ENCODE results near the gene KCNF1.

KCNF1 gene

GRCh38 chr2:10880586-10881321, 31.0 kb upstream of the KCNF1 start:
- DNase-seq, result no peak

GRCh38 chr2:10882568-10882967, 29.2 kb upstream of the KCNF1 start:
- no peak for DNase-seq

- DNase-seq, result no peak
Observed at GRCh38 chr2:10883066-10883465, 28.7 kb upstream of the KCNF1 start.

- no peak for DNase-seq
Observed at GRCh38 chr2:10883801-10884478, 27.8 kb upstream of the KCNF1 start.

- DNase-seq, result no peak
Observed at GRCh38 chr2:10884574-10884975, 27.2 kb upstream of the KCNF1 start.

GRCh38 chr2:10885094-10885860, 26.5 kb upstream of the KCNF1 start:
- DNase-seq, result no peak

GRCh38 chr2:10887476-10887875, 24.3 kb upstream of the KCNF1 start:
- no peak for DNase-seq

GRCh38 chr2:10889651-10890215, 22.0 kb upstream of the KCNF1 start:
- DNase-seq, result peak; percentile 35

- no peak for DNase-seq
Observed at GRCh38 chr2:10890706-10891270, 20.9 kb upstream of the KCNF1 start.

GRCh38 chr2:10891390-10891789, 20.3 kb upstream of the KCNF1 start:
- DNase-seq, result no peak

GRCh38 chr2:10891848-10892247, 19.9 kb upstream of the KCNF1 start:
- no peak for DNase-seq

GRCh38 chr2:10892316-10892715, 19.4 kb upstream of the KCNF1 start:
- DNase-seq, result no peak

GRCh38 chr2:10892796-10893350, 18.9 kb upstream of the KCNF1 start:
- no peak for DNase-seq

- no peak for DNase-seq
Observed at GRCh38 chr2:10894264-10894935, 17.3 kb upstream of the KCNF1 start.

- DNase-seq, result no peak
Observed at GRCh38 chr2:10895231-10895630, 16.5 kb upstream of the KCNF1 start.

- DNase-seq, result no peak
Observed at GRCh38 chr2:10897956-10898355, 13.8 kb upstream of the KCNF1 start.

GRCh38 chr2:10900216-10901109, 11.3 kb upstream of the KCNF1 start:
- peak; percentile 56 for DNase-seq

- DNase-seq, result peak; percentile 70
Observed at GRCh38 chr2:10901160-10901939, 10.4 kb upstream of the KCNF1 start.

- peak; percentile 21 for DNase-seq
Observed at GRCh38 chr2:10903861-10904210, 7.9 kb upstream of the KCNF1 start.

GRCh38 chr2:10904455-10904854, 7.3 kb upstream of the KCNF1 start:
- DNase-seq, result no peak
